Measurements from ENCODE around the gene SETBP1. TPM values are rescaled to one million over a fixed set of nuclear protein-coding genes. Genes with fewer than 3 reads are reported as not detected.

SETBP1 gene
- total RNA-seq, 1 donor from 2014 or later = 83.3 TPM

GRCh38 chr18:45085916-45086624, 405.4 kb downstream of the SETBP1 start:
- peaks cover 2% of the 10 kb centered on the region for H3K9me3 Mint-ChIP-seq (ENCODE audit: unreplicated experiment)
- no peak for TF ChIP-seq CTCF (IDR thresholded peaks at IDR 0.05; ENCODE audit: partially characterized antibody, unreplicated experiment)
- H3K4me1 Mint-ChIP-seq (ENCODE audit: low read depth, unreplicated experiment) = peaks cover 5% of the 10 kb centered on the region
- peaks cover 3% of the 10 kb centered on the region for H3K36me3 Mint-ChIP-seq (ENCODE audit: unreplicated experiment)
- H3K27ac Mint-ChIP-seq (ENCODE audit: unreplicated experiment) = no peak overlapping the region
- H3K4me3 Mint-ChIP-seq (ENCODE audit: unreplicated experiment) = no peak overlapping the region
- peaks cover 7% of the 10 kb centered on the region for H3K27me3 Mint-ChIP-seq (ENCODE audit: unreplicated experiment)
- no peak for DNase-seq

- peaks cover 5% of the 10 kb centered on the region for H3K4me1 Mint-ChIP-seq (ENCODE audit: low read depth, unreplicated experiment)
- TF ChIP-seq CTCF (IDR thresholded peaks at IDR 0.05; ENCODE audit: partially characterized antibody, unreplicated experiment) = no peak
- peaks cover 7% of the 10 kb centered on the region for H3K27me3 Mint-ChIP-seq (ENCODE audit: unreplicated experiment)
- no peak overlapping the region for H3K27ac Mint-ChIP-seq (ENCODE audit: unreplicated experiment)
- DNase-seq = no peak
- no peak overlapping the region for H3K4me3 Mint-ChIP-seq (ENCODE audit: unreplicated experiment)
- peaks cover 2% of the 10 kb centered on the region for H3K9me3 Mint-ChIP-seq (ENCODE audit: unreplicated experiment)
- no peaks in the 10 kb centered on the region for H3K36me3 Mint-ChIP-seq (ENCODE audit: unreplicated experiment)
Measured at GRCh38 chr18:45086777-45087176, 406.1 kb downstream of the SETBP1 start.

- Mint-ChIP-seq H3K9me3 (ENCODE audit: unreplicated experiment) (no peaks in the 10 kb centered on the region), H3K27ac (ENCODE audit: unreplicated experiment) (no peak overlapping the region), H3K4me1 (ENCODE audit: low read depth, unreplicated experiment) (no peaks in the 10 kb centered on the region), H3K4me3 (ENCODE audit: unreplicated experiment) (no peak overlapping the region), H3K27me3 (ENCODE audit: unreplicated experiment) (peaks cover 4% of the 10 kb centered on the region), H3K36me3 (ENCODE audit: unreplicated experiment) (no peaks in the 10 kb centered on the region)
- TF ChIP-seq CTCF (IDR thresholded peaks at IDR 0.05; ENCODE audit: partially characterized antibody, unreplicated experiment) = no peak
- no peak for DNase-seq
Measured at GRCh38 chr18:45090526-45091140, 409.9 kb downstream of the SETBP1 start.

GRCh38 chr18:45100321-45101105, 419.8 kb downstream of the SETBP1 start:
- Mint-ChIP-seq H3K9me3 (ENCODE audit: unreplicated experiment) (no peaks in the 10 kb centered on the region), H3K27me3 (ENCODE audit: unreplicated experiment) (peaks cover 2% of the 10 kb centered on the region), H3K27ac (ENCODE audit: unreplicated experiment) (no peak overlapping the region), H3K4me1 (ENCODE audit: low read depth, unreplicated experiment) (no peaks in the 10 kb centered on the region), H3K4me3 (ENCODE audit: unreplicated experiment) (no peak overlapping the region), H3K36me3 (ENCODE audit: unreplicated experiment) (no peaks in the 10 kb centered on the region)
- no peak for TF ChIP-seq CTCF (IDR thresholded peaks at IDR 0.05; ENCODE audit: partially characterized antibody, unreplicated experiment)
- DNase-seq = no peak

Measured in glutamatergic neuron (in vitro differentiated cells).